Hematopoietic multipotent progenitor cell treated with erythropoietin and hydrocortisone succinate and interleukin-3 and kit ligand, for 6 days (in vitro differentiated cells): ENCODE measurements around the gene MAST1.
"Not testable (repeated sequence)": the region's sequence is repeated elsewhere in the genome, so short reads cannot be mapped to it uniquely, and the experiment has no call there.

Experiments used
- DNase-seq: peaks from one replicate; pipeline ENCODE4 v3.0.0-alpha.2; 2015

The MAST1 gene

GRCh38 chr19:12801466-12802266 lies 36.6 kb upstream of the MAST1 start, which contains the start of the genes PRDX2 and THSD8:
Gene PRDX2 (minus strand): TSS chr19:12801800. CDS start chr19:12801261, 539 bp downstream.
Gene THSD8 (plus strand): TSS chr19:12802069. CDS start chr19:12802072, 3 bp downstream.
- peak; percentile 93 for DNase-seq

GRCh38 chr19:12802267-12803106 lies 35.8 kb upstream of the MAST1 start:
- no peak for DNase-seq

GRCh38 chr19:12804051-12804450 lies 34.3 kb upstream of the MAST1 start:
- DNase-seq, result no peak

DNA sequence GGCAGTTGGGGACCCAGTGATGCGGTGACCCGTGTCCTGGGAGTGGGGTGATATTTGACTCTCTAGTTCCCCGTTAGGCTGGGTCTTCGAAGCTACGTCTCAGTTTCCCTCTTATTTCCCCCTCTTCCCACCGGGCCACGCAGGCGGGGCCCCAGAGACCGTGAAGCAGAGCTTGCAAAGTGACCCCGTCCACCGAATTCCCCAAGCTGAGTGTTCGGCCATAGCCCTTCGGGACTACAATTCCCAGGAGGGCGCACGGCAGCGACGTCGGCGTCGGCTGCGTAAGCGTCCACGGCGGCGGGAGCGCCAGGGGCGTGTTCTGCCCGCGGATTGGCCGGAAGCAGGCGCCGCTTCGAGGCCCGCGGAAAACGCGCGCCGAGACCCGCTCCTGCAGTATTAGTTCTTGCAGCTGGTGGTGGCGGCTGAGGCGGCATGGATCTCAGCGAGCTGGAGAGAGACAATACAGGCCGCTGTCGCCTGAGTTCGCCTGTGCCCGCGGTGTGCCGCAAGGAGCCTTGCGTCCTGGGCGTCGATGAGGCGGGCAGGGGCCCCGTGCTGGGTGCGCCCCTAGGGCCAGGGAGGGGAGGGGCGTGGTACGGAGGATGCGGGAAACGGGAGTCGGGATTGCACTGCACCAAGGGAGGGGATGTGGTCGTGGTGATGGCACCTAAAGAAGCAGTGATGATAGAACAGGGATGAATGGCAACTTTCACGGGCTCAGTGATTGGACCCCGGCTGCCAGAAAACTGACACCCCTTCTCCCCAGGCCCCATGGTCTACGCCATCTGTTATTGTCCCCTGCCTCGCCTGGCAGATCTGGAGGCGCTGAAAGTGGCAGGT lies 31.9 kb upstream of the MAST1 start, which contains the start of gene RNASEH2A:
Gene RNASEH2A (plus strand): TSS at position 343 of the 840 bp plus-strand sequence. CDS start 90 bp downstream, at position 433.
- DNase-seq, result peak; percentile 95

DNA sequence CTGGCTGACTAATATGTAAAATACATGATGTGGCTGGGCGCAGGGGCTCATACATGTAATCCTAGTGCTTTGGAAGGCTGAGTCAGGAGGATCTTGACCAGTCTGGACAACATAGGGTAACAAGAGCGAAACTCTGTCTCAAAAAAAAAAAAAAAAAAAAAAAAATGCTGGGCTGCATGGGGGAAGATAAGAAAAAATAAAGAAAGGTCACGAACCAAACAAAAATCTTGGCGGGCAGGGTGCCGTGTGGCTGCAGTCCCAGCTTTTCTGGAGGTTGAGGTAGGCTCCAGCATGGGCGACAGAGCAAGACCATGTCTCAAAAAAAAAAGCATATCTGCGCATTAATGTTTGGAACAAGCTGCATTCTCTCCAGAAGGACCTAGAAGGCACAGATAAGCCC lies 23.2 kb upstream of the MAST1 start:
- DNase-seq, result no peak

- not testable (repeated sequence) for DNase-seq
Observed at GRCh38 chr19:12817188-12817587, 21.1 kb upstream of the MAST1 start.

DNA sequence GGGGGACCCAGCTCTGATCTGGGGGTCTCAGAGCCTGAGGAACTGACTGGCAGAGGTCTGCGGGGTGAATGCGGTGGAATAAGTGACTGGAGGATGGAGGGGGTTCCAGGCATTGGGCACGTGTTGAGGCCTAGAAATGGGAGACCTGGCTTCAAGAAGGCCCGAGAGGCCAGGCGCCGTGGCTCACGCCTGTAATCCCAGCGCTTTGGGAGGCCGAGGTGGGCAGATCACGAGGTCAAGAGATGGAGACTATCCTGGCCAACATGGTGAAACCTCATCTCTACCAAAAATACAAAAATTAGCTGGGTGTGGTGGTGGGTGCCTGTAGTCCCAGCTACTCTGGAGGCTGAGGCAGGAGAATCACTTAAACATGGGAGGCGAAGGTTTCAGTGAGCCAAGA lies 20.5 kb upstream of the MAST1 start:
- DNase-seq, result not testable (repeated sequence)

- DNase-seq, result no peak
Observed at GRCh38 chr19:12821761-12822160, 16.6 kb upstream of the MAST1 start.

- peak; percentile 58 for DNase-seq
Observed at GRCh38 chr19:12825254-12826131, 12.8 kb upstream of the MAST1 start.

GRCh38 chr19:12828494-12828893 lies 9.8 kb upstream of the MAST1 start:
- DNase-seq, result peak; percentile 88

- DNase-seq, result no peak
Observed at GRCh38 chr19:12833418-12833737, 4.9 kb upstream of the MAST1 start.

- peak; percentile 60 for DNase-seq
Observed at GRCh38 chr19:12833738-12834565, 4.4 kb upstream of the MAST1 start.

DNA sequence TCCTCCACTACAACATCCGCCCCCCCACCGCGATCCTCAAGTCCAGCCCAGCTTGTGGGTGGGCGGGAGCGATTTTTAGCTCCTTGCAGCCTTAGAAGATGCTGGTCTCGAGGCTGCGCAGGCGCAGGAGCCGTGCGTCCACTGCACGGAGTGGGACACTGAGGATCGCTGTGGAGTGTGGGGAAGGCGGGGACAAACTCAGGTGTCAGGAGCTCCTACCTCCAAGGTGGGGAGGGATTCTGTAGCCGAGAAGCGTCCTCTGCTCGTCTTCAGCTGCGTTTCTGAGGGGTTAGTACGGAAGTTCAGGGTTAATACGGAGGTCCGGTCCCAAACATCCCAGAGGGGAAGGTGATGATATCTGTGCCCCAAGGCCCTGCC lies 3.8 kb upstream of the MAST1 start, which contains the start of gene RTBDN:
Gene RTBDN (minus strand): TSS at position 14 of the 378 bp plus-strand sequence. CDS start 4,600 bp downstream, outside the sequence.
- DNase-seq, result peak; percentile 35

DNA sequence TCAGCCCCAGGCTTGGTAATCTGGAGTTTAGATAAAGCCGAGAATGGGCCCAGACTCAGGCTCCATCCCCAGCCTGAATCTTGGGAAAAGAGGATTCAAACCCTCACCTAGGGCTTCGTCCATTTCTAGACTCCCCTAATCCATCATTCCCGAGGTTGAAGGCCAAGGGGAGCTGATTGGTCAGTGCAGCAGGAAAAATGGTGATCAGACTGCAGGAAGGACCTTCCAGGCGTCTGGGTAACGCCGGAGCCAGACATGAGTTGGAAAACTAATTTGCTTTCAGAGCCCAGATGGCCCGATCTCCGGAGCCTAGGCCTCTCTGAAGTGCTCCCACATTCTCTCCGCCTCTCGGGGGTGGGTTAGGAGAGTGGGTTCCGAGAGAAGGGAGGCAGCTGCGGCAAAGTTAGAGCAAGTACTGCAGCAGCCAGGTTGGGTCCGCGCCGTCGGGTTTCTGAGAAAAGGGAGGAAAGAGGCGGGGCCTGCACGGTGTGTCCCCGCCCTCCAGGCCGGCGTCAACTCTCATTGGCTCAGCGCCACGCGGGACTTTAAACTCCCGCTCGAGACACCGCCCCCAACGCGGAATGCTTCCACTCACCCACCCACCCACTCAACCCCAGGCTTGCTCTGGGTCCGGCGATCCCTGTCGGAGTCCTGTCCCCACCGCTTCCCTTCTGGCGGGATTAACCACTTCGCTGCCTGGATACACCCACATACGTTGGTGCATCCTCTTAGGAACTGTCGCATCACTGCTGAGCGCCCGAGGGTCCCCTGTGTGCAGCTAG lies 3.1 kb upstream of the MAST1 start:
- DNase-seq, result peak; percentile 74

DNA sequence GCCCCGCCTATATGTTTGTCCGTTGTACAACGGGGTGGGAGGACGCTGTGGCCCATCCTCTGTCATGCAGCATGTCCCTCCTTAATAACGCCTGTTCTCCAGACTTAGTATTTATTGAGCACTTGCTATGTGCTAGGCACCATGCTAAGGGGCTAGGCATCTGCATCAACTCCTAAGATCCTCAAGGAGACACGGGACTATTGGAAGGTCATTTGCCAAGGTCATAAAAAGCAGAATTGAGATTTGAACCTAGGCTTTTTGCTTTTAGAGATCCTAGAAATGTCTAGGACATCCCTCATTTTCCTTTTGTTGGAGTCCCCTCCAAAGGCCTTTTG lies 1.8 kb upstream of the MAST1 start:
- DNase-seq, result no peak

DNA sequence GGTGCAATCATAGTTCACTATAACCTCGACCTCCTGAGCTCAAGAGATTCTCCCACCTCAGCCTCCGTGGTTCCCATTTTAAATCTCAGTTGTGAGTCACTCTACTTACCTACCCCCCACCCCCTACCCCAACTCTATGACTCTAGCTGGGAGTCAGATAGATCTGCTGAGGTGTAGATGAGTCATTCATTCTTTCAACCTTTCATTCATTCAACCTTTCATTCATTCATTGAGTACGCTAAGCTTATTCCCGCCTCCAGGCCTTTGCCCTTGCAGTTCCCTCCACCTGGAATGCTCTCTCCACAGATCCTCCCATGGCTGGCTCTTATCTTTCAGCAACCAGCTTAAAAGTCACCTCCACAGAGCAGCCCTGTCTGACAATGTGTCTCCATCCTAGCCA lies 1.1 kb upstream of the MAST1 start:
- DNase-seq, result no peak

DNA sequence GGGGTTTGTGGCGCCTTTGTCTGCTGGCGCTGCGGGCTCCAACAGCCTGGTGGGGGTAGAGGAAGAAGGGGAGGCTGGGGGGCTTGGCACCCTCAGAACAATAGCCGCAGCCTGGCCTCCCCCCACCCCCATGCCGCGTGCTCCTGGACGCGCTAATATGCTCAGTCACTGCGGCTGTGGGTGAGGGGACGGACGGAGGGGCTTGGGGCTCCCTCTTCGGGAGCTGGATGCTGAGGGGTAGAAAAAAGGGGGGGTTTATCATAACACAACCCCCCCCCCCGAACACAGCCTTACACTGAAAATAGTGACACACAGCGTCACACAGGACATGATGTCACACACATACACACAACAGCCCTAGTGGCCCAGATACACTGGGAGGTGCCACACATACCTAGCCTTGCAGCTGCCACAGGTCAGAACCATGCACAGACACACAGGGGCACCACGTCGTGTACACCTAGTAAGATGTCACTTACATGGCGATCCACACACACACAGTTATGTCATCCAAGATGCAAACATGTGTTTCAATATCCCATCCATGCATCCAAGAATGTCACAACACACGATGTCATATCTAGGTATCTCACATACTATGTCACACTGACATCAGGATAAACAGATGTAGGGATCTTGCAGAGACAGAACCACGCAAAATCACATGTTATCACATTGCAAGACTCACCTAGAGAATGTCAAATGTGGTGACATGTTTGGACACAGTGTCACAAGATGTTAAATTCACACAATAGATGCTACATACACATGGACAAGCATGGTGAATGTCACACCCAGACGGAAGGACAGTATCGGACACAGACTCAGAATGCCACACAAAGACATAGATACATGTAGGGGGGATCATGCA lies 806 bp downstream of the MAST1 start:
- peak; percentile 44 for DNase-seq

DNA sequence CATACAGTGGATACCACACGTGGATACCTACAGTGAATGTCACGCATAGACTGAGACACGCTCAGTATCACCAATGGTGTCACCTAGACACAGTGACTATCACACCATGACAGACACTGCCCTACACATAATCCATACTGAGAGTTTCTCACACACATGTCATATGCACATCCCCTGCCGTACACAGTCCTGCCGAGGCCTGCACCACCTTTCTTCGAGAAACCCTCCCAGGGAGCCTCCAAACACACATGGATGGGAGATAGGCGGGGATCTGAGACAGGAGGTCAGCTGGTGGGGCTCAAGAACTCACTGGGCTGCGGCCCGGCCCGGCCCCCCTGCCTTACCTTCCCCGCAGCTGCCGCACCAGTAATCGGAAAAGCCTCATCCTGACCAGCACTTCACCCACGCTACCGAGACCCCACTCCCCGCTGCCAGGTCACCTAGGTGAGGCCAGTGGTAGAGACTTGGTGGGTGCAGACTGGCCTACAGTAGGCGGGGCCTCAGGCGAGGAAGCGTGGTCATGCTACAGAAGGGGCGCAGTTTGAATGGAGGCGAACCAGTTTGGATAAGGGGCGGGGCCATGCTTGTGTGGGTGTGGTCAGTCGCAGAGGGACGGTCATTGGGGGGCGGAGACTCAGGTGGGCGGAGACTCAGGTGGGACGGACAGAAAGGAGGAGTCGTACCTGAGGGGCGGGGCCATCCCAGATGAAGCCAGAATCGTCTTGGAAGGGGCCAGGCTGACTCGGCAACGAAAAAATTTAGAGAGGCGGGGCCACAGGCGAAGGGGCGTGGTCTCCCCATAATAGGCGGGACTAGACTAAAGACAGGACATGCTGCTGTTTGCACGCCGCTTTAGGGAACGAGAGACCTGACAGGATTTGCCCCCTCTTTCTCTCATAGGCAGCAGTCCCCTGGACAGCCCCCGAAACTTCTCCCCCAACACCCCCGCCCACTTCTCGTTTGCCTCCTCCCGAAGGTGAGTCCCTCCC lies 2.1 kb downstream of the MAST1 start:
- DNase-seq, result peak; percentile 95
